ENCODE measurements around the gene PSD2. TPM values are rescaled to one million over a fixed set of nuclear protein-coding genes. Genes with fewer than 3 reads are reported as not detected.

The PSD2 gene
- total and polyA plus RNA-seq, 2 experiments from 2014 or later = 0.08 to 0.10 TPM

DNA sequence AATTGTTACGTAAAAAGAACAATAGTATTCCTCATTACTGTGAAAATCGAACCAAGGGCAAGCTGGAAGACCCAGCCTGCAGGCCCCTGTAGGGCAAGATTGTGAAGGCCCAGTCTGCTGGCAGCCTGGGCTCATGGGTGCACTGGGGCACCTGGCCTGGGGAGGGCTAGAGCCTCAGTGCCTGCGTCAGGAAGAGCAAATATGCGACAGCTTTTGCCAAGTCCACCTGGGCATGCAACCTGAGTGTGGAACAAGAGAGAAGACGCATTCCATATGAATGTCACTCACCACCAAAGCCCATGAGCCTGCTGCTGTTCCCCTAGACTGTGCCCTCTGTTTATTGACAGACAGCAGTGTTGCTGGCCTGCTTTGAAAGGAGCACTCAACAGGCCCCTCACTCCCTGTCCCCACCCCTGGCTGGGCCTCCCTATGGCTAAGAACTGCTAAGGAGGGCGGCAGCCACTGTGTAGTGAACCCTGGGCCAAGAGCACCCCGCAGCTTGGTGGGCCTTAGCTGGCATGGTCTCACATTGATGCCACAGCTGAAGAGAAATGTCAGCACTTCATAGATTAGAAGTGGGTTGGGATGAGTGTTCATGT, 28.2 kb downstream of the PSD2 start (continued):
- TF ChIP-seq, protein P1, sequence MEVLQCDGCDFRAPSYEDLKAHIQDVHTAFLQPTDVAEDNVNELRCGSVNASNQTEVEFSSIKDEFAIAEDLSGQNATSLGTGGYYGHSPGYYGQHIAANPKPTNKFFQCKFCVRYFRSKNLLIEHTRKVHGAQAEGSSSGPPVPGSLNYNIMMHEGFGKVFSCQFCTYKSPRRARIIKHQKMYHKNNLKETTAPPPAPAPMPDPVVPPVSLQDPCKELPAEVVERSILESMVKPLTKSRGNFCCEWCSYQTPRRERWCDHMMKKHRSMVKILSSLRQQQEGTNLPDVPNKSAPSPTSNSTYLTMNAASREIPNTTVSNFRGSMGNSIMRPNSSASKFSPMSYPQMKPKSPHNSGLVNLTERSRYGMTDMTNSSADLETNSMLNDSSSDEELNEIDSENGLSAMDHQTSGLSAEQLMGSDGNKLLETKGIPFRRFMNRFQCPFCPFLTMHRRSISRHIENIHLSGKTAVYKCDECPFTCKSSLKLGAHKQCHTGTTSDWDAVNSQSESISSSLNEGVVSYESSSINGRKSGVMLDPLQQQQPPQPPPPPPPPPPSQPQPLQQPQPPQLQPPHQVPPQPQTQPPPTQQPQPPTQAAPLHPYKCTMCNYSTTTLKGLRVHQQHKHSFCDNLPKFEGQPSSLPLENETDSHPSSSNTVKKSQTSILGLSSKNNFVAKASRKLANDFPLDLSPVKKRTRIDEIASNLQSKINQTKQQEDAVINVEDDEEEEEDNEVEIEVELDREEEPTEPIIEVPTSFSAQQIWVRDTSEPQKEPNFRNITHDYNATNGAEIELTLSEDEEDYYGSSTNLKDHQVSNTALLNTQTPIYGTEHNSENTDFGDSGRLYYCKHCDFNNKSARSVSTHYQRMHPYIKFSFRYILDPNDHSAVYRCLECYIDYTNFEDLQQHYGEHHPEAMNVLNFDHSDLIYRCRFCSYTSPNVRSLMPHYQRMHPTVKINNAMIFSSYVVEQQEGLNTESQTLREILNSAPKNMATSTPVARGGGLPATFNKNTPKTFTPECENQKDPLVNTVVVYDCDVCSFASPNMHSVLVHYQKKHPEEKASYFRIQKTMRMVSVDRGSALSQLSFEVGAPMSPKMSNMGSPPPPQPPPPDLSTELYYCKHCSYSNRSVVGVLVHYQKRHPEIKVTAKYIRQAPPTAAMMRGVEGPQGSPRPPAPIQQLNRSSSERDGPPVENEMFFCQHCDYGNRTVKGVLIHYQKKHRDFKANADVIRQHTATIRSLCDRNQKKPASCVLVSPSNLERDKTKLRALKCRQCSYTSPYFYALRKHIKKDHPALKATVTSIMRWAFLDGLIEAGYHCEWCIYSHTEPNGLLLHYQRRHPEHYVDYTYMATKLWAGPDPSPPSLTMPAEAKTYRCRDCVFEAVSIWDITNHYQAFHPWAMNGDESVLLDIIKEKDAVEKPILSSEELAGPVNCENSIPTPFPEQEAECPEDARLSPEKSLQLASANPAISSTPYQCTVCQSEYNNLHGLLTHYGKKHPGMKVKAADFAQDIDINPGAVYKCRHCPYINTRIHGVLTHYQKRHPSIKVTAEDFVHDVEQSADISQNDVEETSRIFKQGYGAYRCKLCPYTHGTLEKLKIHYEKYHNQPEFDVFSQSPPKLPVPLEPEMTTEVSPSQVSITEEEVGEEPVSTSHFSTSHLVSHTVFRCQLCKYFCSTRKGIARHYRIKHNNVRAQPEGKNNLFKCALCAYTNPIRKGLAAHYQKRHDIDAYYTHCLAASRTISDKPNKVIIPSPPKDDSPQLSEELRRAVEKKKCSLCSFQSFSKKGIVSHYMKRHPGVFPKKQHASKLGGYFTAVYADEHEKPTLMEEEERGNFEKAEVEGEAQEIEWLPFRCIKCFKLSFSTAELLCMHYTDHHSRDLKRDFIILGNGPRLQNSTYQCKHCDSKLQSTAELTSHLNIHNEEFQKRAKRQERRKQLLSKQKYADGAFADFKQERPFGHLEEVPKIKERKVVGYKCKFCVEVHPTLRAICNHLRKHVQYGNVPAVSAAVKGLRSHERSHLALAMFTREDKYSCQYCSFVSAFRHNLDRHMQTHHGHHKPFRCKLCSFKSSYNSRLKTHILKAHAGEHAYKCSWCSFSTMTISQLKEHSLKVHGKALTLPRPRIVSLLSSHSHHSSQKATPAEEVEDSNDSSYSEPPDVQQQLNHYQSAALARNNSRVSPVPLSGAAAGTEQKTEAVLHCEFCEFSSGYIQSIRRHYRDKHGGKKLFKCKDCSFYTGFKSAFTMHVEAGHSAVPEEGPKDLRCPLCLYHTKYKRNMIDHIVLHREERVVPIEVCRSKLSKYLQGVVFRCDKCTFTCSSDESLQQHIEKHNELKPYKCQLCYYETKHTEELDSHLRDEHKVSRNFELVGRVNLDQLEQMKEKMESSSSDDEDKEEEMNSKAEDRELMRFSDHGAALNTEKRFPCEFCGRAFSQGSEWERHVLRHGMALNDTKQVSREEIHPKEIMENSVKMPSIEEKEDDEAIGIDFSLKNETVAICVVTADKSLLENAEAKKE (CRISPR knock-in tag; IDR thresholded peaks at IDR 0.05) = no peak
- TF ChIP-seq, protein P2, sequence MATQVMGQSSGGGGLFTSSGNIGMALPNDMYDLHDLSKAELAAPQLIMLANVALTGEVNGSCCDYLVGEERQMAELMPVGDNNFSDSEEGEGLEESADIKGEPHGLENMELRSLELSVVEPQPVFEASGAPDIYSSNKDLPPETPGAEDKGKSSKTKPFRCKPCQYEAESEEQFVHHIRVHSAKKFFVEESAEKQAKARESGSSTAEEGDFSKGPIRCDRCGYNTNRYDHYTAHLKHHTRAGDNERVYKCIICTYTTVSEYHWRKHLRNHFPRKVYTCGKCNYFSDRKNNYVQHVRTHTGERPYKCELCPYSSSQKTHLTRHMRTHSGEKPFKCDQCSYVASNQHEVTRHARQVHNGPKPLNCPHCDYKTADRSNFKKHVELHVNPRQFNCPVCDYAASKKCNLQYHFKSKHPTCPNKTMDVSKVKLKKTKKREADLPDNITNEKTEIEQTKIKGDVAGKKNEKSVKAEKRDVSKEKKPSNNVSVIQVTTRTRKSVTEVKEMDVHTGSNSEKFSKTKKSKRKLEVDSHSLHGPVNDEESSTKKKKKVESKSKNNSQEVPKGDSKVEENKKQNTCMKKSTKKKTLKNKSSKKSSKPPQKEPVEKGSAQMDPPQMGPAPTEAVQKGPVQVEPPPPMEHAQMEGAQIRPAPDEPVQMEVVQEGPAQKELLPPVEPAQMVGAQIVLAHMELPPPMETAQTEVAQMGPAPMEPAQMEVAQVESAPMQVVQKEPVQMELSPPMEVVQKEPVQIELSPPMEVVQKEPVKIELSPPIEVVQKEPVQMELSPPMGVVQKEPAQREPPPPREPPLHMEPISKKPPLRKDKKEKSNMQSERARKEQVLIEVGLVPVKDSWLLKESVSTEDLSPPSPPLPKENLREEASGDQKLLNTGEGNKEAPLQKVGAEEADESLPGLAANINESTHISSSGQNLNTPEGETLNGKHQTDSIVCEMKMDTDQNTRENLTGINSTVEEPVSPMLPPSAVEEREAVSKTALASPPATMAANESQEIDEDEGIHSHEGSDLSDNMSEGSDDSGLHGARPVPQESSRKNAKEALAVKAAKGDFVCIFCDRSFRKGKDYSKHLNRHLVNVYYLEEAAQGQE (IDR thresholded peaks at IDR 0.05; ENCODE audit: unreplicated experiment) = no peak
- TF ChIP-seq JUNB (IDR thresholded peaks at IDR 0.05; ENCODE audit: unreplicated experiment) = no peak
- no peak for TF ChIP-seq EZH2phosphoT487 (IDR thresholded peaks at IDR 0.05; ENCODE audit: unreplicated experiment)
- TF ChIP-seq NANOG (IDR thresholded peaks at IDR 0.05; ENCODE audit: borderline replicate concordance) = no peak
- no peak for TF ChIP-seq STAT1 (IDR thresholded peaks at IDR 0.05; ENCODE audit: unreplicated experiment)
- no peak for TF ChIP-seq CREB1 (CRISPR knock-in tag; IDR thresholded peaks at IDR 0.05; ENCODE audit: low read depth)
